Activated gamma-delta T cell treated with anti-CD3 and anti-CD28 coated beads, Interleukin-2, amount 50 U/mL, for 16 hours (primary cell): ENCODE data around the gene JOSD2.
"Not testable (repeated sequence)": the region's sequence is repeated elsewhere in the genome, so short reads cannot be mapped to it uniquely, and the experiment has no call there.

Experiments used
- DNase-seq: peaks from one replicate; pipeline ENCODE4 v3.0.0-alpha.2; 2020; ENCODE audit warnings: low read depth

Gene JOSD2

DNA sequence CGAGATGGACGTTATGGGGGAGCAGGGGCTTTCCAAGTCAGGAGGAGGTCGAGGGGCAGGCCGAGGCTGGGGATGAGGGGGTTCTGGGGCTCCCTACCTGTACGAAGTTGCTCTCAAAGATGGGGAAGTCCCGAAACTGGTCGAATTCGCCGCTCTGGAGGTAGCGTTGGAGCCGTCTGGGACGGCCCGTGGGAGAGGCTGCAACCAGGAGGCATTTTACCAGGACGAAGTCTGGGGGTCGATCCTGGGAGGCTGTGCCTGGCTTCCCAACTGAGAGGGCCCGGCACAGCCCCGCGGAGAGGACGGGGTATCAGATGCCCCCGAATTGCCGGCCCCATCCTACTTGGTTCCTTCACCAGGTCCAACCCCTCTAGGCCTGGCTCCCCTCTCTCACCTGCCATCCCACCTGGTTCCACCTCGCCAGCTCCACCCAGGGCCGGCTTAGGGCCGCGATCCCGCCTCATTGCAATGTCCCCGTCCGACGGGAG is 35.2 kb downstream of the JOSD2 start:
- DNase-seq, result no peak

DNA sequence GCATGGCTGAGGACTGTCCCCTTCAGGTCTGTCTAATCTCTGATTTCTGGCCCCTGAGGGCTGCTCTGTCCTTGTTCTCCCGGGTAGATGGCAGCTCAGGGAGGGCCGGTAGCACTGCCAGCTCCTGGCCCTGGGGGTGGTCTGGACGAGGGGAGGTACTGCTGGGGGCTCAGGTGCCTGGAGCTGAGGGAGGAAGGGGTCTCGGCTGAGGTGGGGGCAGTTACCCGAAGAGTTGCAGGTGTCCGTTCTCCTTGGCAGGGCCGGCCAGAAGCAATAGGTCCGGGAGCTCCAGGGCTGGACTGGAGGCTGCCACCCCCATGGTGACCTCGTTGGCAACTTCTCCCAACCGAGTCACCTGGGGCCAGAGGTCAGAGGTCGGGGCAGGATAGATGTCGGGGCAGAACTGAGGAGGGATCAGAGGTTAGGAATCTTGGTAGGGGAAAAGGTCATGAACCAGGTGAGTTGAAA is 35.9 kb downstream of the JOSD2 start:
- no peak for DNase-seq

GRCh38 chr19:50473336-50473735 is 37.7 kb downstream of the JOSD2 start:
- DNase-seq, result not testable (repeated sequence)

GRCh38 chr19:50468818-50469217 is 42.2 kb downstream of the JOSD2 start:
- DNase-seq, result no peak

- no peak for DNase-seq
These were observed 43.4 kb downstream of the JOSD2 start for GRCh38 chr19:50467566-50467965.

GRCh38 chr19:50466706-50467039 is 44.3 kb downstream of the JOSD2 start:
- no peak for DNase-seq

- DNase-seq, result no peak
These were observed 44.8 kb downstream of the JOSD2 start for GRCh38 chr19:50465986-50466705.

- DNase-seq, result no peak
These were observed 46.0 kb downstream of the JOSD2 start for GRCh38 chr19:50465000-50465399.

GRCh38 chr19:50464348-50464747 is 46.6 kb downstream of the JOSD2 start:
- no peak for DNase-seq

GRCh38 chr19:50462970-50463369 is 48.0 kb downstream of the JOSD2 start:
- no peak for DNase-seq

DNA sequence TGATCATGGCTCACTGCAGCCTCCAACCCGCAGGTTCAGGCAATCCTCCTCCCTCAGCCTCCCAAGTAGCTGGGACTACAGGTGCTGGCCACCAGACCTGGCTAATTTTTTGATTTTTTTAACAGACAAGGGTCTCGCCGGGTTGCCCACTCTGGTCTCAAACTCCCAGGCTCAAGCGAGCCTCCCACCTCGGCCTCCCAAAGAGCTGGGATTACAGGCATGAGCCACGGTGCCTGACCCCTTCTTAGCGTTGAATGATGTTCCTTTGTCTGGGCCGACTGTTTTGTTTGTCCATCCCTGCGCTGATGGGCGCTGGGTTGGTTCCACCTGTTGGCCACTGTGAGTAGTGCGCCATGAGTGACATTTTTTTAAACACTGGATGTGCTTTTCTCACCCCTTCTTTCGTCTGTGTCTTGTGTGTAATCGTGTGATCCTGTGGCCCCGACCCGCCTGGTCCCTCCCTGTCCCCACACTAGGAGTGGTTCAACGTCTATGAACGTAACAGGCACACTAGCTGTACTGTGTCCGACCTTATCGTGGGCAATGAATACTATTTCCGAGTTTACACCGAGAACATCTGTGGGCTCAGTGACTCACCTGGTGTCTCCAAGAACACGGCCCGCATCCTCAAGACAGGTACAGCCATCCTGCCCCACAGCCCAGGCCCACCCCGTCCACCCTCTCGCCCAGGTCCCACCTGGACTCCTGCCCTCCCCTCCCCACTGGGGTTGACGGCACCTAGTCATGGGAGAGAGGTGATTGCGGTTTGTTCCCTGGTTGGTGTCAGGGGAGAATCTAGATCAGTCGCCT is 49.7 kb downstream of the JOSD2 start:
- DNase-seq, result peak; percentile 23

- DNase-seq, result no peak
These were observed 50.7 kb downstream of the JOSD2 start for GRCh38 chr19:50460161-50460765.

DNA sequence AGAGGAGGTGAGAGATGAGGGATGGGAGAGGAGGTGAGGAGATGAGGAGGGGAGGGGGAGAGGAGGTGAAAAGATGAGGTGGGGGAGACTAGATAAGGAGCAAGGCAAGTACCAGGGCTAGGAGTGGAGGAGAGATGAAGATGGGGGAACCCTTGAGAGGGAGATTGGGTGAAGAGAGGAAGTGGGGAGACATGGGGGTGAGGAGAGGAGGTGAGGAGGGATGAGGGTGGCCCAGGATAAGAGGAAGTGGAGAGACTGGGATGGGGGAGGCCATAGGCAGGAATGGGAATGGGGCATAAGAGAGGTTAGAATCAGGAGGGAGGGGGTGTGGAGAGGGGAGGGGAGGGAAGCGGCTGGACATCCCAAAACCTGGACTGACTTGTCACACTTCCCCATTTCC is 51.4 kb downstream of the JOSD2 start:
- DNase-seq, result no peak

DNA sequence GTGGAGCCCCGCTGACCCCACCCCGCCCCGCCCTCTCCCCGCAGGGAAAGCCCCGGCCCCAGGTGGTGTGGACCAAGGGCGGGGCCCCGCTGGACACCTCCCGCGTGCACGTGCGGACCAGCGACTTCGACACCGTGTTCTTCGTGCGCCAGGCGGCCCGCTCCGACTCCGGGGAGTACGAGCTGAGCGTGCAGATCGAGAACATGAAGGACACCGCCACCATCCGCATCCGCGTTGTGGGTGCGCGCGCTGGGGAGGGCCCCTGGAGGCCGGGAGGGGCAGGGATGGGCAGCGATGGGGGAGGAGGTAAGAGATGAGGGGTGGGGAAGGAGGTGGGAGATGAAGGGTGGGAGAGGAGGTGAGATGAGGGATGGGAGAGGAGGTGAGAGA is 51.9 kb downstream of the JOSD2 start:
- no peak for DNase-seq

DNA sequence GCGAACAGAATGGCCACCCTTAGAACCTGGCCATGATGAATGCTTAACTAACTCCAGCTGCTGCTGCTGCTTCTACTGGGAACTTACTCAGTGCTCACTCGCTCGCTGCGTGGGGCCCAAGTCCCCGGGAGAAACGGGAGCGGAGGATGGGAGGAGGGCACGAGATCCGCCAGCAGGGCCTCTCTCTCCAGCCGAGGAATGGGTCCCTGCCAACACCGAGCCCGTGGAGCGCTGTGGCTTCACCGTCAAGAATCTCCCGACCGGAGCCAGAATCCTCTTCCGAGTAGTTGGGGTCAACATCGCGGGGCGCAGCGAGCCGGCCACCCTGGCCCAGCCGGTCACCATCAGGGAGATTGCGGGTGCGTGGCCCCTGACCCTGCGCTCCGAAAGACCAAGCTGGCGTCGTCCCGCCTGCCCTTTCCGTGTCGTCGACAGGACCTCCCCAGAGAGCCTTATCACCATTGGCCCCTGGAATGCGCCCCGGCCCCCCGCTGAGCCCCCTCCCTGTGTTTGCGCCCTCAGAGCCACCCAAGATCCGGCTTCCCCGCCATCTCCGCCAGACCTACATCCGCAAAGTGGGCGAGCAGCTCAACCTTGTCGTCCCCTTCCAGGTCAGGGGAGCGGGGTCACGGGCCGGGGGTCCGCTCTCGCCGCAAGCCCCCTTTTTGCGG is 52.5 kb downstream of the JOSD2 start:
- DNase-seq, result no peak

DNA sequence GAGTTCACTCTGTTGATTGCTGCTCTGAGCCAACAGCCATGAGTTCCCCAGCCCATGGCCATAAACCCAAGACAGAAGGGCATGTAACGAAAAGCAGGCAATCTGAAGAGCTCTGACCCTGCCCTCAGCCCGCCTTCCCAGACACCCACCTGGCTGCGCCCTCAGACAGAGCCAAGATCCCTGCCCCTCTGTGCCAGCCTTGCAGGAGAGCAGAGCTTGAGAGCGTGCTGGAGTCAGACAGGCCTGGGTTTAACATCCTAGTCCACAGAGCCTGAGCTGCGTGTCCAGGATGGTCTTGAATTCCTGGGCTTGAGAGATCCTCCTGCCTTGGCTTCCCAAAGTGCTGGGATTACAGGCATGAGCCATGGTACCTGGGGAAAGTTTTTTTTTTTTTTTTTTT is 53.7 kb downstream of the JOSD2 start:
- no peak for DNase-seq
